ENCODE data around the gene SAP25.
"Not testable (repeated sequence)": the region's sequence is repeated elsewhere in the genome, so short reads cannot be mapped to it uniquely, and the experiment has no call there.

SAP25 gene

GRCh38 chr7:100528108-100528866 is 45.4 kb downstream of the SAP25 start:
- not testable (repeated sequence) for DNase-seq

- DNase-seq: not testable (repeated sequence)
Measured at GRCh38 chr7:100523192-100523591, 50.5 kb downstream of the SAP25 start.

Measured in CD4-positive, alpha-beta T cell treated with Interleukin-17A for 1 hour (primary cell).